NOMO-1 (cell line): ENCODE measurements around the gene PLEKHA8.
A peak's percentile ranks its signal among the peaks of the same experiment; 100 is the strongest.

Source experiments
- DNase-seq, 2 experiments: peaks; one replicate each; lab custom pipeline; 2025; ENCODE audit not compliant: unreplicated experiment in 2 of 2; lab: John Stamatoyannopoulos, UW

PLEKHA8 gene

DNA sequence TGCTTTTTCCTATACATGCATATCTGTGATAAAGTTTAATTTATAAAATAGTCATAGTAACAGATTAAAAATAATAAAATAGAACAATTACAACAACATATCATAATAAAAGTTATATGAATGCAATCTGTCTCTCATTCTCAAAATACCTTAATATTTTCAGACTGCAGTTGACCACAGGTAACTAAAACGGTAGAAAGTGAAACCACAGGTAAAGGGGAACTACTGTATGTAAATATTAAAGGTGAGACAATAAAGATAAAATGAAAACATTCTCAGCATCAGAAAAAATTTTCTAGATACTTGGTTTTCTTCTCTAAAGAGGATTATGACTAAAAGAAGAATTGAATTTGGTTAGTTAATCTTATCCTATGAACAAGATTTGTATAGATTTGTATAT, 7.7 kb upstream of the PLEKHA8 start:
- DNase-seq: no peak

GRCh38 chr7:30022991-30023390, 5.2 kb upstream of the PLEKHA8 start:
- DNase-seq: no peak

- DNase-seq: no peak
Observed at GRCh38 chr7:30023524-30023923, 4.7 kb upstream of the PLEKHA8 start.

- peak; percentile 97 to 99 for DNase-seq
Observed at GRCh38 chr7:30026229-30027064, 1.8 kb upstream of the PLEKHA8 start, which contains the start of gene FKBP14. Gene FKBP14, minus strand, starts transcription at chr7:30026702. Its CDS starts 194 bp downstream, at chr7:30026508.

DNA sequence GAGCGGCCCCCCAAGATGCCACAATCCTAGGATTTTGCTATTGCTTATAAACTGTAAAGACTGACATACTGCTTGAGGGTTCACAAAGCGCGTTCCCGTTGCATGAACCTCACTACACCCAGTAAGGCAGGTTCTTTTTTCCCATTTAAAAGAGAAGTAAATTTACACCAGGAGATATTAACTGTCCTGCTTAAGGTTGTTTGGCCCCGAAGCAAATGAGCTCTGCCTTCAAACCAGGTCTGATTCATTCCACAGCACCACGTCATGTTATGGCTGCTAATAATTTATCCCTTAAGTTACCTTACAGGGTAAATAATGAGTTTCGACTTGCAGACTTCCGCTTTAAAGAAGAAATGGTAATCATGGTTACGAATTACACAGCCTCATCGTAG, 1.2 kb upstream of the PLEKHA8 start:
- peak; percentile 50 to 62 for DNase-seq

GRCh38 chr7:30027740-30028215, 434 bp upstream of the PLEKHA8 start:
- peak in 1 of 2 experiments; percentile 40 for DNase-seq

DNA sequence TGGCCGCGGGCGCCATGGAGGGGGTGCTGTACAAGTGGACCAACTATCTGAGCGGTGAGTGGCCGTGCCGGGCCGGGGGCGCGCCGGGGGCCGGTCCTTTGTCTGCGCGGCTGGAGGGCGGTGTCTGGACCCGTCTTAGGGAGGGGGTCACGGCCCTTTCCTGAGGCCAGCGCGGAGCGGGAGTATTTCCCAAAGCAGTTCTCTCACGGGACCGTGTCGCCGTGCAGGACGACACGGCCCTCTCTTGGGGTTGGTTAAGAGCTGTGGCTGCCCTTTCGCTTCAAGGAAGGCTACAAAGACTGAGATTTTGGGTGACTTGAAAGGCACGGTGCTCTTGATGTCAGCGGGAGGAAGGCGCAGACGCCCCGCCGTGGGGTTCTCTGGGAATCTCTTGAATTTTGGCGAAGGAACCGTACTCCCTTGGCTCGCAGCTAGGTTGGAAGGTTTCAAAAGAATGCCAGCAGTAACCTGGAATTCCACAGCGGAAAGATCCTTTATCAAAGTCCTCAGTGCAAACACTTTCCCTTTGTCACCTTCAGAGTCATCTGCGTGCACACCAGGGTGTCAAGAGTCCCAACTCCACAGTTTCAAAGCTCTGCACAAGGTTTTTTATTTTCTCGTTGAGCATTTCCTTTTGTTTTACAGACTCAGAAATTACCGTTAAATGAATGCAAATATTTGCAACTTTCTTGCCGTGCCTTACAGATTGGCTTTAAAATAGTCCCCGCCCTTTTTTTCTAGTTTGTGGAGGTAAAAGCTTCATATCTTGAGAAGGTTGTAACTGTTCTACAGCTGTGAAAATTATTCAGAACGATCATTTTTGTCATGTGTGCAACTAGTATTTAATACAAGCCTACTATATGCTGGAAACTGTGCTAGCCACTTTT, 780 bp downstream of the PLEKHA8 start:
- peak; percentile 20 to 37 for DNase-seq

DNA sequence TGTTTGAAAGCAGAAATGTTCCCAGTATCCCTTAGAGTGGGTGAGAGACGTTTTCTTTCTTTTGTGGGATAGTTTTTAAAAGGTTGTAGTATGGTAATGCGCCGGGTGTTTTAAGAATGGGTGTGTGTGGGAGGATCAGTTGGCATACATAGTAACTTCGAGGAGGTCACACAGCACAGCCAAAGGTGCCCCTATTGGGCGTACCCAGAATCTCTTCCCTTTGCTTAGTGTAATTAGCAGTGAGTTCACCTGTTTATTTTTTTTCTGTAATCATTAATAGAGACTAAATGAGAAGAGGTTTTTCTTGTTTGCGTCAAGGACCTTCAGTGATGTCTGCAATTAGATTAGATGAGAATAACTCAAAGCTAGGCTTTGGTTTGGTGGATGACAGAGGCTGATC, 1.5 kb downstream of the PLEKHA8 start:
- no peak for DNase-seq

DNA sequence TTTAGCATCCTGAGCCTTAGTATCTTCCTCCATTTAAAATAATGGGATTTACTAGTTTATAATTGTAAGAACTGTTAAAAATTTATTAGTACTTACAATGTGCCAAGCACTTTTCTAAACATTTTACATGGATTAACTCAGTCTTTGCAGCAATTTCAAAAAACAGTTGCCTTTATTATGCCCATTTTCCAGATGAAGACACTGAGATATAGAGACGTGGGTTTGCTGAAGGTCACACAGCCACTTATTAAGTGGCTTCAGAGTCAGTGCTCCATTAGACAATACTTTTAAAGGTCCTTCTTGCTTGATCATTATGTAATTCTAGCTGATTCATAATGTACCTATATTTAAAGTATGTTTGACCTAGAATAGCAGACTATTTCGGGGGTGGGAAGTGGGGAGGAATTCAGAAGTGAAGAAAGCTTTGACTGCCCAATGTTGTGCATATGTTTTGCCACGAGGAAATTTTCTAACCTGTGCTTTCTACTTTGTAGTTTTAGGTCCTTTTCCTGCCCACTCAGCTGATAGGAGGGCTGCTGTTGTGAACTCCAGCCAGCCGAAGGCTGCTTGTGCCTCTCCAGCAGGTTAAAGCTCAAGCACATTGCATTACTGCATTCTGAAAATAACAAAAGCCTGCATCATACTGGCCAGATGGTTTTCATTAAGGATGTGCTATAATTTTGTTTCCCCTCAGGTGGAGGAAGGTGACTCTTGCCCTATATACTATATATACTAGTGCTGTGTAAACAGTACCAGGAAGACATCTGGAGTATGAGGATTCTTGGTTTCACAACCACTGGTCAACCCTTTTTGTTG, 4.3 kb downstream of the PLEKHA8 start:
- DNase-seq: peak in 1 of 2 experiments; percentile 18

GRCh38 chr7:30034501-30034900, 6.3 kb downstream of the PLEKHA8 start:
- DNase-seq: no peak

GRCh38 chr7:30036220-30036619, 8.0 kb downstream of the PLEKHA8 start:
- no peak for DNase-seq

DNA sequence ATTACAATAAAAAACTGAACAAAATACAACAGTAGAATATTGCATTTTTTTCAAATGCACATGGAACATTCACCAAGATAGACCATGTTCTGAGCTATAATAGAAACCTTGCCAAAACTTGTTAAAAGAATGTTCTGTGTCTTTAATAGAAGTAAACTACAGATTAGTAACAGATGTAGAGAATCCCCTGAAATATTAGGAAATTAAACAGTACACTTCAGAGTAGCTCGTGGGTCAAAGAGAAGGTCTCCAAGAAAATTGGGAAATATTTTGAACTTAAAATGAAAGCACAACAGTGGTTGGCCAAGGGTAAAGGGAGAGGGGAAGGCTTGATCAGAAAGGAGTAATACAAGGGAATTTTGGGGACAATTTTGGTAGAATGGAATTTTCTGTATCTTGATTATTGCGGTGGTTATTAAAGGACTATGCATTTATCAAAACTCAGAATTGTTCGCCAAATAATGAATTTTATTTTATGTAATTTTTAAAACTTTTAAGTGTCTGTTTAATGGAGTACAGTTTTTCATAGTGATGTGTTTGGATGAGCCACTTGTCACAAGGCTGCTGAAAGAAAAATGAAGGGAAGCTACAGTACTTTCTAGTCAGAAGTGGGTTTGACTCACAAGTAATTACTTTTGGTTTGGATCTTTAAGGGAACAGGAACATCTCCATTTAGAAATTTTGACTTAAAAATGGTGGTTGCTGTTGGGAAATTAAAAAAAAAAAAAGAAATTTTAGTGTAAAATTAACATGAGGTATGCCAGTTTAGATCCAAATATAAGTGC, 10.2 kb downstream of the PLEKHA8 start:
- DNase-seq: no peak

GRCh38 chr7:30040938-30041337, 12.7 kb downstream of the PLEKHA8 start:
- no peak for DNase-seq

GRCh38 chr7:30041526-30042269, 13.5 kb downstream of the PLEKHA8 start:
- DNase-seq: no peak

- no peak for DNase-seq
Observed at GRCh38 chr7:30046127-30046770, 18.0 kb downstream of the PLEKHA8 start.

- no peak for DNase-seq
Observed at GRCh38 chr7:30047124-30047523, 18.9 kb downstream of the PLEKHA8 start.

DNA sequence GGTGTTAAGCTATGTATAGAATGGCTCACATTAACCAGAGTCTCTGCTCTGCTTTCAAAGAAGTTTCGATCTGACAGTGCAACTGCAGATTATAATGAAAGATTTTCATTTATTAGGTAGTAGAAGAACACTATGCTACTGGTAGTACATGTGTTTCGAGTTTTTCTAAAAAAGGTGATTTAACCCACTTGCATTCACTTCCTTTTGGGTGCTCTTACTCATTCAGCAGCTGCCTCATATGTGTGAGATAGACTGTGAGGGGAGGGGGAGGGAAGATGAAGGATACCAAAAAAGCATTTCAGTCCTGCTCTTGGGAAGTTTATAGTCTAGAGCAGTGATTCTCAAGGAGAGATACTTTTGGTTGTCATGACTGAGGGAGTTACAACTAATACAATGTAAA, 20.4 kb downstream of the PLEKHA8 start:
- DNase-seq: no peak

GRCh38 chr7:30049173-30049572, 21.0 kb downstream of the PLEKHA8 start:
- DNase-seq: no peak

- no peak for DNase-seq
Observed at GRCh38 chr7:30053068-30053467, 24.9 kb downstream of the PLEKHA8 start.
